M059J (cell line): Measurements from ENCODE around the gene FOSL2. TPM values are rescaled to one million over a fixed set of nuclear protein-coding genes. Genes with fewer than 3 reads are reported as not detected.

Experiments used
- DNase-seq: peaks from one replicate; pipeline ENCODE4 v3.0.0-alpha.2; 2012; ENCODE audit warnings: low read depth
- total RNA-seq: library from RNA; depleted of rRNA; stranded (reverse); fragments of >200 nt; shearing (Covaris generic); gene quantifications from 2 replicates; pipeline ENCODE4 v1.2.3, GENCODE V29; 2014; rRNA removed

FOSL2 gene
- total RNA-seq, 1 experiment from 2014 or later = 75.2 TPM

GRCh38 chr2:28449488-28450395, 57.1 kb downstream of the FOSL2 start:
- peak; percentile 75 for DNase-seq

GRCh38 chr2:28450901-28451565, 58.4 kb downstream of the FOSL2 start:
- DNase-seq = no peak

- DNase-seq = no peak
Observed at GRCh38 chr2:28451793-28452533, 59.3 kb downstream of the FOSL2 start.

- DNase-seq = peak; percentile 54
Observed at GRCh38 chr2:28452534-28453081, 60.0 kb downstream of the FOSL2 start.

GRCh38 chr2:28453396-28453795, 60.7 kb downstream of the FOSL2 start:
- no peak for DNase-seq

GRCh38 chr2:28454016-28454930, 61.6 kb downstream of the FOSL2 start:
- peak; percentile 27 for DNase-seq

- no peak for DNase-seq
Observed at GRCh38 chr2:28457237-28457636, 64.6 kb downstream of the FOSL2 start.

GRCh38 chr2:28461056-28461455, 68.4 kb downstream of the FOSL2 start:
- DNase-seq = no peak

- no peak for DNase-seq
Observed at GRCh38 chr2:28462122-28462521, 69.5 kb downstream of the FOSL2 start.

GRCh38 chr2:28463211-28463816, 70.7 kb downstream of the FOSL2 start:
- DNase-seq = no peak

- DNase-seq = no peak
Observed at GRCh38 chr2:28463893-28464292, 71.2 kb downstream of the FOSL2 start.

GRCh38 chr2:28465148-28465885, 72.7 kb downstream of the FOSL2 start:
- no peak for DNase-seq

Other genes starting within 250 kb of the FOSL2 start
- gene PLB1, start 103.2 kb downstream of the FOSL2 start, total RNA-seq = 0.91 and 1.5 TPM in 2 replicates